Kidney glomerular epithelial cell (primary cell): ENCODE measurements around the gene RNASE12.
"Not testable (repeated sequence)": the region's sequence is repeated elsewhere in the genome, so short reads cannot be mapped to it uniquely, and the experiment has no call there.

Experiments
- DNase-seq: peaks from one replicate; lab custom pipeline; 2025; lab: John Stamatoyannopoulos, UW

Gene RNASE12

DNA sequence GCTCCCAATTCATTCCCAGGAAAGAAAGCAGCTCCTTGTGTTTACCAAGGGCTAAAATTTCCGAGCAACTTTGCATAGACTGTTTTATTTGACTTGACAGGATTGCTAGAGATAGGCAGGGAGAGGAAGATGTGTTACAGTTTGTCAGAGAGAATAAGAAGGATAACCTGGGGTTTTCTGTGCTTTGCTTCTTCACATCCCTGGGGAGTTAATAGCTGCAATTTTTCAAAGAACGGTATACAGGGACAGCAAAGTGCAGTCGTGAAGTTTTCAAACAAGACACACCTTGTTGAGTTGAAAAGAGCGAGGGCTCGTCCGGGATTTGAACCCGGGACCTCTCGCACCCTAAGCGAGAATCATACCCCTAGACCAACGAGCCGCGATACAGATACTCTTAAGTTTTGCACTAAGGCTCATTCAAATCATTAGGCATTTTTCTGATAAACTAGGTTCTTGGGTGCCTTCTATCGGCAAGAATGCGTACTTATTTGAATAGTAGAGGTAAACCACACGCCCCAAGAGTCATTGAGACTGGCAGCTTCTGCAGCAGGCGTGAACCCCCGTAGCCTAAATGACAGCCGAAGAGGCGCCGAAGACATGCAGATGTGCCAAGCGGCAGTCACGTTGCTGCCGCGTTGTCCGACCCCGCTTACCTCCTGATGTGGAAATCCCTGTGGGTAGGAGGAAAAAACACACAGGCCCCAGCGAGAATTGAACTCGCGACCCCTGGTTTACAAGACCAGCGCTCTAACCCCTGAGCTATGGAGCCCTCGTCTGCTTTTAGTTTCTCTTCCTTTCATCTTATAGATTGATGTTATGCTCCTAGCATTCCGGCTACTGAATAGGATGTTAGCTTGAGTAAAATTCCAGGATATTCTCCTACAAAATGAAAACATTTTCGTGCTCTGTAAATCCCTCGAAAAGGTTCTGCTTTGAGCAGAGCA lies 22.2 kb upstream of the RNASE12 start:
- peak; percentile 99 for DNase-seq

- DNase-seq: no peak
Observed at GRCh38 chr14:20612403-20612802, 21.2 kb upstream of the RNASE12 start.

DNA sequence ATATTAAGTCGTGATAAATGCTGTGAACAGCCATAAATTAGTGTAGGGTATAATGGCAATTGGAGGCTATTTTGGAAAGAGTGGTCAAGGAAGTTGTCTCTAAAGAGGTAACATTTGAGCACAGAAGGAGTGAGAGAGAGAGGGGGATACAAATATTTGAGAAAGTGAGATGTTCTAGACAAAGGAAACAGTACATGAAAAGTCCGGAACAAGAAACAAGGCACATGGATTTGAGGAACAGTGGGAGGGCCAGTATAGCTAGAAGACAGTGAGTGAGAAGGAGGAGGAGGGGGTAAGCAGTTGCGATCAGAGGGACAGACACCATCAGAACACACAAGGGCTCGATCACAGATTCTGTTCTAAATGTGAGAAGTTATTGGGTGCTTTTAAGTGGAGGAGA lies 20.1 kb upstream of the RNASE12 start:
- DNase-seq: no peak

DNA sequence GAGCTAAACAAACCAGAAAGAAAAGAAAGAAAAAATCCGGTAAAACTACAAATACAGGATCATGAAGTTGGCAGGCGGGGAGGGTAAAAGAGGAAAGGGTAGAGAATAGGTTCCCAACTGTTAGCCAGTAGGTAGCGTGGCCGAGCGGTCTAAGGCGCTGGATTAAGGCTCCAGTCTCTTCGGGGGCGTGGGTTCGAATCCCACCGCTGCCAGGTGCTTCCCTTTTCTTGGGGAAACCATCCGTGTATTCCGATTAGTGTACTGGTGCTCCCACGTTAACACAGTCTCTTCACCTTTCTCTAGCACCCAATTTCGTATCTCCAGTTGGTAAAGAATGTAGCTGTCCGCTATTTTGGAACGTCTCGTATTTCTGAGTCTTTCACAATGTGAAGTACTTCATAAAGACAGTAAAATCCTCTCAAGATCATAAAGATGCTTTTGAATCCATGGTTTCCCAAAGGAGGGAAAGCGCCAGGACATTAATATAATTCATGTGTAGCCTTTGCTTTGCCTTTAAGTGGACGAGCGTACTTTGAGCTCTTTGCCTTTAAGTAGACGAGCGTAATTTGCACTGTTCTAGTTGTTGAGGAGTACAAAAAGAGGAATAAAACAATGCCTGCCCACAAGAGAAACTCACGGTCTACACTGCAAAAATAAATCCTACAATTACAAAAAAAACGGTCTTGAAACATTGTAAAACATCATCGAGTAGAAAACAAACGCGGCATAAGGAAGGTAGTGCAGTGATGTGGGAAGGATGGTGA lies 19.0 kb upstream of the RNASE12 start:
- DNase-seq: peak; percentile 80

GRCh38 chr14:20609215-20610001 lies 18.2 kb upstream of the RNASE12 start:
- peak; percentile 91 for DNase-seq

- no peak for DNase-seq
Observed at GRCh38 chr14:20608383-20609110, 17.4 kb upstream of the RNASE12 start.

- no peak for DNase-seq
Observed at GRCh38 chr14:20607617-20608016, 16.4 kb upstream of the RNASE12 start.

- no peak for DNase-seq
Observed at GRCh38 chr14:20606902-20607242, 15.7 kb upstream of the RNASE12 start.

DNA sequence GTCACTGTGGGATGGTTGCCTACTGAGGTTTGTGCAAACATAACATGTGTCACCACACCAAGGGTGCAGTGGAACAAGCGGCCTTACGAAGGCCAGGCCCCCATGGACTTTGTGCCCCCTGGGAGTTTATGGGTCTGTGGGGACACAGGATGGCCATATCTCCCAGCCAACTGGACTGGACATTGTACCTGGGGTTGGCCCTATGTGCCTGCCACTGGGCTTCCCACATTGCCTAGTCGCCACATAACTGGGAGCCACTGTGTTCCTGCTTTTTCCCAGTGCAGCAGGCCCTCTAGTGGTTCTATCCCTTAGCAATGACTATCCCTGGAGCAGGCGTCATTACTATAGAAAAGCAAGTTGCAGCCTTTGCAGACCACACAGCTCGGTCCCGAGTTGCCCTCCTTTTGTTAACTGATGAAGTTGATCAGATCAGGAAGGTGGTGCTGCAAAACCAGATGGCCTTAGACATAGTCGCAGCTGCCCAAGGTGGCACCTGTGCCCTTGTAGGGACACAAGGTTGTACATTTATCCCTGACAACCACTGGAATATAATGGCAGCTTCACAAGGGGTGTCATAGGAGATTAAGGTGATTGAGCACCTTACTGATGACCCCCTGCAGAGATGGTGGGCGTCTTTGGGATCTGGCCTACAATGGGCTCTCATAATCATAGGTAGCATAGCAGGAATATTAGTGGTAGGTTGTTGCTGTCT lies 15.2 kb upstream of the RNASE12 start:
- DNase-seq: peak; percentile 1

GRCh38 chr14:20603813-20604690 lies 12.9 kb upstream of the RNASE12 start:
- no peak for DNase-seq

- DNase-seq: no peak
Observed at GRCh38 chr14:20602583-20602982, 11.4 kb upstream of the RNASE12 start.

DNA sequence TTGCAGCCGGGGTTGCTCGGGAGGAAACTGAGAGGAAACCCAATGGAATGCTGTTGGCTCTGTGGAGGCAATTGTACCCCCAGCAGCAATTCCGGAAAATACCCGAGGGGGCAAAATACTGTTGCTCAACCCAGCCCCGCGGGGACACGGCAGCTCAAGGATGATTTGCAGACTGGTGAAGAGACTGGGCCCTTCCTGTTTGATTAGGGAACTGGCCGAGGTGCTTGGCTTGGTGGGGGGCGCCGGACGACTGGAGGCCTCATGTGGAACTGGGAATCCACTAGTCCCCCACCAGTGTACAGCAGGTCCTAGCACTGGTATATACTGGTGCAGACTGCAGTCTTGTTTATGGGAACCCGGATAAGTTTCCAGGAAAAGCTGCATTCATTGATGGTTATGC lies 10.3 kb upstream of the RNASE12 start:
- DNase-seq: no peak

DNA sequence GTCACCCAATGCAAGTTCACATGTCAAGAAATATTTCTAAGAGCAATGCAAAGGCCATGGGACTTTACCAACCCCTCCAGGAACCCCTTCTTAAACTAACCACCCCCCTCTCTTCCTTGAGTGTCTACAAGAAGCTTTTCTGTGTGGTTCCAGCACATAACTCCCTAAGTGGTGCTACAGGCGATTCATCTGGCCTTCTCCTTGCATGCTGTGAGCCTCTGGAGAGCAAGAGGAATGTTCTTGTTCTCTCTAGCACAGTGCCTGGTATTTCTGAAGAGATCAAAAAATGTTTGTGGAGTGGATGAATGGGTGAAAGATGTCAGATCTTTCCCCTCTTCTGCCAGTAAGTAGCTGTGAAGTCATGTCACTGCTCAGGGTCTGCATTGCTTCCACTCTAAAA lies 5.9 kb upstream of the RNASE12 start:
- DNase-seq: no peak

DNA sequence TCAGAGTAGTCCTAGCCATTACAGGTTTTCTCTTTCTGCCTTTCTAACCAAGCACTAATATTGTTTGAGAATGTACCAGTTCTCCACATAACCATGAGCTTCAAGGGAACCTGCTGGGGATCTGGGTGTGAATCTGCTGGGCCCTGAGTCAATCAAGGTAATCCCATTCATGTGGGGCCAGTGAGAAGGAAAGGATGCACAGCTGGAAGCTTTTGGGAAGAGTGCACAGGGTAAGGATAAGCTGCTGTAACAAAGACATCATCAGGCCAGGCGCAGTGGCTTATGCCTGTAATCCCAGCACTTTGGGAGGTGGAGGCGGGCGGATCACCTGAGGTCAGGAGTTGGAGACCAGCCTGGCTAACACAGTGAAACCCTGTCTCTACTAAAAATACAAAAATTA lies 4.5 kb upstream of the RNASE12 start:
- not testable (repeated sequence) for DNase-seq

DNA sequence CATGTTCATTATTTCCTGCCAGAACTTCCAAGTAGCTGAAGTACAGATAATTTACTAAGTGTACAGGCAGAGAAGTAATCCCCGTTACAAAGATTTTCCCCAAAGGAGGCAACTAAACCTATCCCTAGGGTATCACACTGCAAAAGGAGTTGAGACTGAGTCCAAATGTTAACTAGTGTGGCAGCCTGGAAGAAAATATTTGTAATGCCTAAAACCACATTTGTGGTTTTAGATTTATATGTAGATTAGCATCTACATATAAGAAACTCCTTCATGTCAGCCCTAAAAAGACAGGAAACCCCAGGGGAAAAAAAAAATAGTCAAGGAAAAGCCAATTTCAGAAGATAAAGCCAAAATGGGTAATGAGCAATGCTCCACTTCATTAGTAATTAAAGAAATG lies 1.4 kb upstream of the RNASE12 start:
- DNase-seq: no peak

DNA sequence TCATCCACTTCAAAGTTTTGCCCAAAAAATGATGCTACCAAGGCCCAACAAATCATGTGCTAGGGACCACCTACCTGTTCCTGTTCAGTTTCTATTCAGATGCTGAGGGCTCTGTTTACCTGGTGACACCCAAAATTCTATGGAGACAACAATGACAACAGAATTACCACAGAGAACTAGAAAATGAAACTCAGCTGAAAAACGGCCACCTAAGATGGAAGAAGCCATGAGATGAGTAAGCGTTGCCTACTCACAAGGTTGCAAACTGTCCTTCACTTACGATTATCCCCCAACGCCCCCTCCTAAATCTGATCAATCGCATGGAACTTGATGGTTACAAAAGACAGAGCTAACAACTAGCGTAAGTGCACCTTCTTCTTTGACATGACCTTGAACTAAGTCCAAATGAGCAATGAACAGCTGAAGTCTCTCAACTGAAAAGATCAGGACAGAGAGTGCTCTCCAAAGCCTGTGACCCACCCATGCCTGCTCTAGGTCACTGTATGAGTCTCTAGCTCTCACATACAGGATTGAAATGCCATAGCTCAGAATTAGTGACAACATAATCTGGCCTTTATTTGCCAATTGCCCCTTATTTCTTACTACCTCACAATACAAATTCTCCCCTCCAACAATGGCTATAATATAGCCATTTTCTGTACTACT lies 3.6 kb downstream of the RNASE12 start, which contains the start of gene RNASE11:
RNASE11 (minus strand) TSS at position 513 of the 666 bp plus-strand sequence.
- no peak for DNase-seq

GRCh38 chr14:20583908-20584307 lies 7.3 kb downstream of the RNASE12 start:
- DNase-seq: no peak

DNA sequence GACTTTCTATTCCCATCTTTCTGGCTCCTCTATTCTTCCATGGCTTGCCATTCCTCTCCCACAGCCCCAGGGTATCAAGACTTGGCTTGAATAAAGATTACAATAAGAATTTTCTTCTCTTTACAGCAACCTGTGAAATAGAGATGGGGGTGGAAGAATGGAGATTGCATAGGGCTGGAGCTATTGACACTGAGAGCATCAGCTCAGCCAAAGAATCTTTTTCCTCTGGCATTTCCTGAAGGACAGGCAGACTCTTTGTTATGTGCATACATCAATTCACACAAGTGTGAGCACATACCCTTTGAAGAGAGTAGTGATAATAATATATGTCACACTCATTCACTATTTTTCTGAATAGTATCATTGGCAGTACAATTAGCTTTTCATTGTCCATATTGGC lies 8.0 kb downstream of the RNASE12 start:
- DNase-seq: no peak

- no peak for DNase-seq
Observed at GRCh38 chr14:20580242-20580641, 10.9 kb downstream of the RNASE12 start.
